GM12878 (cell line): Measurements from ENCODE around the gene MPPED1. TPM values are rescaled to one million over a fixed set of nuclear protein-coding genes. Genes with fewer than 3 reads are reported as not detected.

Source experiments
- ATAC-seq: fragments of 200-7000 bp; cut with Tn5 transposase; 3 replicates; pipeline ENCODE4 v1.9.1; 2020; ENCODE audit warnings: mild to moderate bottlenecking, moderate library complexity
- BruUV-seq: library from RNA; stranded (reverse); fragments of 400-500 nt; replicated peaks from 2 replicates; lab custom pipeline; 2021; lab: Mats Ljungman, UMichigan
- CTCF ChIA-PET: fragments of 300-600 bp; sonication (Branson Sonifier 250); formaldehyde crosslinking; extraction: SDS; loops from one replicate; lab custom pipeline; 2021; ENCODE audit warnings: inconsistent platforms; lab: Yijun Ruan, JAX
- POLR2A ChIA-PET: fragments of 350-600 bp; formaldehyde crosslinking; extraction: SDS; loops from one replicate; lab custom pipeline; 2021; ENCODE audit warnings: inconsistent platforms; lab: Charles Lee
- RAD21 ChIA-PET: fragments of 300-600 bp; sonication (Branson Sonifier 250); formaldehyde crosslinking; loops from one replicate; lab custom pipeline; 2023; ENCODE audit warnings: antibody characterized with exemption; ENCODE audit not compliant: unreplicated experiment; lab: Charles Lee
- SMC1A ChIA-PET: fragments of 300-600 bp; sonication (Branson Sonifier 250); formaldehyde crosslinking; loops from one replicate; lab custom pipeline; 2023; ENCODE audit not compliant: unreplicated experiment, uncharacterized antibody; lab: Charles Lee
- DNase-seq: peaks from one replicate; pipeline ENCODE4 v3.0.0-alpha.2; 2011; ENCODE audit warnings: low read depth, low spot score
- FAIRE-seq: peaks from 3 replicates; lab custom pipeline; 2011; peaks lifted over from hg19 to GRCh38; lab: Jason Lieb, UNC
- H2AFZ ChIP-seq: 2 replicates; pipeline ENCODE4 v1.6.0; 2011; ENCODE audit warnings: low read depth, low read length, control low read depth; ENCODE audit not compliant: control insufficient read depth
- H3K27ac ChIP-seq: 2 replicates; pipeline ENCODE4 v1.5.1; 2011; ENCODE audit warnings: control low read depth; ENCODE audit not compliant: control insufficient read depth, insufficient read depth
- H3K27me3 ChIP-seq, 2 experiments: replicated peaks in 1 of 2; 2 replicates each; pipeline versions ENCODE4 v1.6.0 to v1.6.1; 2011; ENCODE audit warnings: low read length in 1 of 2; ENCODE audit not compliant: control insufficient read depth in 2 of 2, insufficient read depth in 2 of 2
- H3K36me3 ChIP-seq, 2 experiments: 2 replicates each; pipeline ENCODE4 v1.5.1; 2011; ENCODE audit warnings: low read length in 1 of 2; ENCODE audit not compliant: control insufficient read depth in 2 of 2, insufficient read depth in 2 of 2
- H3K4me1 ChIP-seq: 2 replicates; pipeline ENCODE4 v1.6.1; 2011; ENCODE audit warnings: mild to moderate bottlenecking, low read length, moderate library complexity, mixed read lengths; ENCODE audit not compliant: control insufficient read depth, insufficient read depth
- H3K4me2 ChIP-seq: 2 replicates; pipeline ENCODE4 v1.6.0; 2011; ENCODE audit warnings: control low read depth; ENCODE audit not compliant: control insufficient read depth, insufficient read depth
- H3K4me3 ChIP-seq: fragments of 200-600 bp; sonication (generic); 2 replicates; pipeline ENCODE4 v1.5.1; 2016
- H3K79me2 ChIP-seq: 2 replicates; pipeline ENCODE4 v1.6.0; 2011; ENCODE audit warnings: low read length; ENCODE audit not compliant: control insufficient read depth, insufficient read depth
- H3K9ac ChIP-seq: 2 replicates; pipeline ENCODE4 v1.8.0; 2011; ENCODE audit warnings: low read length, control low read depth, mixed read lengths; ENCODE audit not compliant: control insufficient read depth, insufficient read depth
- H3K9me3 ChIP-seq: replicated peaks from 3 replicates; pipeline ENCODE4 v1.5.1; 2011; ENCODE audit warnings: mild to moderate bottlenecking, low read length; ENCODE audit not compliant: control insufficient read depth, insufficient read depth
- H4K20me1 ChIP-seq: 2 replicates; pipeline ENCODE4 v1.6.0; 2011; ENCODE audit not compliant: control insufficient read depth, insufficient read depth
- ESRRA ChIP-seq: IDR thresholded peaks from 2 replicates; pipeline ENCODE4 v1.6.1; 2012; ENCODE audit warnings: mild to moderate bottlenecking, low read length, improper control_type of control experiment
- FOXM1 ChIP-seq: IDR thresholded peaks from 2 replicates; pipeline ENCODE4 v1.6.1; 2012; ENCODE audit warnings: low read depth, mild to moderate bottlenecking, inconsistent platforms, low read length, moderate library complexity
- JUNB ChIP-seq: IDR thresholded peaks from 2 replicates; pipeline ENCODE4 v1.6.1; 2016; ENCODE audit warnings: antibody characterized with exemption, mild to moderate bottlenecking
- PAX8 ChIP-seq: fragments of 450-650 bp; IDR thresholded peaks from 2 replicates; pipeline ENCODE4 v1.6.1; 2017; ENCODE audit warnings: mild to moderate bottlenecking, moderate library complexity
- RAD21 ChIP-seq: IDR thresholded peaks from 2 replicates; pipeline ENCODE4 v1.6.1; 2011; ENCODE audit warnings: mild to moderate bottlenecking, low read depth, low read length, moderate library complexity; ENCODE audit not compliant: insufficient read depth
- REST ChIP-seq: IDR thresholded peaks from 2 replicates; pipeline ENCODE4 v1.6.1; 2012; ENCODE audit warnings: mild to moderate bottlenecking, low read depth, low read length
- SP1 ChIP-seq: IDR thresholded peaks from one replicate; pipeline ENCODE4 v1.6.1; 2011; ENCODE audit warnings: low read depth, low read length
- SUZ12 ChIP-seq: fragments of 200-600 bp; sonication (generic); IDR thresholded peaks from one replicate; pipeline ENCODE4 v1.6.1; 2018; ENCODE audit warnings: antibody characterized with exemption, mild to moderate bottlenecking; ENCODE audit not compliant: unreplicated experiment
- TAF1 ChIP-seq: IDR thresholded peaks from 2 replicates; pipeline ENCODE4 v1.6.1; 2011; ENCODE audit warnings: mild to moderate bottlenecking, low read depth, low read length, borderline replicate concordance
- ZBED1 ChIP-seq: IDR thresholded peaks from 2 replicates; pipeline ENCODE4 v1.6.1; 2016; ENCODE audit warnings: borderline replicate concordance
- ZNF24 ChIP-seq: fragments of 450-650 bp; IDR thresholded peaks from 2 replicates; pipeline ENCODE4 v1.6.1; 2017; ENCODE audit warnings: antibody characterized with exemption, mild to moderate bottlenecking
- WGBS: methylation state at CpG from one replicate; pipeline ENCODE4 v1.1.6; 2016; ENCODE audit warnings: low lambda C conversion rate; ENCODE audit not compliant: insufficient replicate concordance, insufficient coverage; ENCODE audit errors: missing lambda C conversion rate; 5-methylcytosine and 5-hydroxymethylcytosine counted together
- in situ Hi-C: fragments of 300-500 bp; cut with MboI; formaldehyde crosslinking; loops from 9 replicates; pipeline ENCODE4 v1.14.3; 2018; ENCODE audit warnings: mixed read lengths
- intact Hi-C: fragments of 100-400 bp; cut with micrococcal nuclease; formaldehyde crosslinking; loops from one replicate; pipeline ENCODE4 v1.14.2; 2022; ENCODE audit not compliant: unreplicated experiment
- polyA plus RNA-seq, 11 experiments: library from polyadenylated mRNA; depleted of rRNA in 4 of 11; unstranded in 6 of 11; stranded (reverse) in 5 of 11; fragments of >200 nt; fragmentation: Nextera tagmentation in 4 of 11; fragmentation: Illumina TruSeq in 1 of 11; extraction: Ambion mirVana in 4 of 11; extraction: Trizol in 1 of 11; gene quantifications; 1 replicate in 1 of 11; 2 replicates in 10 of 11; pipeline versions ENCODE4 v1.2.1 to v1.2.3, GENCODE V29; 2011 to 2016; ENCODE audit warnings: inconsistent platforms in 2 of 11, missing spikeins in 2 of 11, low read depth in 1 of 11
- total RNA-seq, 4 experiments: library from RNA; depleted of rRNA in 3 of 4; stranded (reverse); fragments of >200 nt in 3 of 4; fragmentation: Illumina TruSeq in 1 of 4; extraction: Trizol in 1 of 4; gene quantifications; 2 replicates each; pipeline versions ENCODE4 v1.2.1 to v1.2.3, GENCODE V29; 2013 to 2021
- TF ChIP-seq, protein P1 (sequence below): fragments of 450-650 bp; IDR thresholded peaks from 2 replicates; pipeline ENCODE4 v1.6.1; 2017; ENCODE audit warnings: mild to moderate bottlenecking, moderate library complexity
- TF ChIP-seq, protein P2 (sequence below): fragments of 450-650 bp; formaldehyde crosslinking; IDR thresholded peaks from 2 replicates; pipeline ENCODE4 v1.5.0; 2022; ENCODE audit warnings: mild to moderate bottlenecking, missing genetic modification characterization

Gene MPPED1
- total and polyA plus RNA-seq, 10 of the 15 experiments (the other 5 are each of a cell fraction or from before 2014, with no cell fraction given) = 0.11 TPM; not detected in 9

GRCh38 chr22:43363315-43364168 lies 48.3 kb upstream of the MPPED1 start:
- no peaks in the 10 kb centered on the region; a peak in 3 of 4 replicates for H3K27me3 ChIP-seq
- no peak overlapping the region for H3K9ac ChIP-seq
- H3K27ac ChIP-seq = no peak overlapping the region
- H2AFZ ChIP-seq = no peak overlapping the region
- FAIRE-seq (no peak), DNase-seq (no peak), ATAC-seq (no peak)
- H4K20me1 ChIP-seq = no peaks in the 10 kb centered on the region
- in situ Hi-C loops = no loop called here
- ChIA-PET RAD21 (no interaction called here), POLR2A (interaction anchor here (0.6 kb wide), 1 partner anchor 24 kb away, joined by 6 read pairs; no protein-coding TSS in a partner anchor), CTCF (interaction anchor here (1.6 kb wide), 1 partner anchor 17 kb away, joined by 5 read pairs; no protein-coding TSS in a partner anchor), SMC1A (no interaction called here)
- no peaks in the 10 kb centered on the region for H3K4me1 ChIP-seq
- intact Hi-C loops = no loop called here
- no peak overlapping the region for H3K4me2 ChIP-seq
- no peaks in the 10 kb centered on the region for H3K36me3 ChIP-seq
- no peak overlapping the region for H3K4me3 ChIP-seq
- H3K79me2 ChIP-seq = no peaks in the 10 kb centered on the region
- BruUV-seq = no TSS peak
- no peaks in the 10 kb centered on the region for H3K9me3 ChIP-seq
- 57% methylated on average over 26 of the region's 27 CpGs for WGBS
- TF ChIP-seq JUNB = no peak
- TF ChIP-seq REST = no peak
- TF ChIP-seq, protein P1, sequence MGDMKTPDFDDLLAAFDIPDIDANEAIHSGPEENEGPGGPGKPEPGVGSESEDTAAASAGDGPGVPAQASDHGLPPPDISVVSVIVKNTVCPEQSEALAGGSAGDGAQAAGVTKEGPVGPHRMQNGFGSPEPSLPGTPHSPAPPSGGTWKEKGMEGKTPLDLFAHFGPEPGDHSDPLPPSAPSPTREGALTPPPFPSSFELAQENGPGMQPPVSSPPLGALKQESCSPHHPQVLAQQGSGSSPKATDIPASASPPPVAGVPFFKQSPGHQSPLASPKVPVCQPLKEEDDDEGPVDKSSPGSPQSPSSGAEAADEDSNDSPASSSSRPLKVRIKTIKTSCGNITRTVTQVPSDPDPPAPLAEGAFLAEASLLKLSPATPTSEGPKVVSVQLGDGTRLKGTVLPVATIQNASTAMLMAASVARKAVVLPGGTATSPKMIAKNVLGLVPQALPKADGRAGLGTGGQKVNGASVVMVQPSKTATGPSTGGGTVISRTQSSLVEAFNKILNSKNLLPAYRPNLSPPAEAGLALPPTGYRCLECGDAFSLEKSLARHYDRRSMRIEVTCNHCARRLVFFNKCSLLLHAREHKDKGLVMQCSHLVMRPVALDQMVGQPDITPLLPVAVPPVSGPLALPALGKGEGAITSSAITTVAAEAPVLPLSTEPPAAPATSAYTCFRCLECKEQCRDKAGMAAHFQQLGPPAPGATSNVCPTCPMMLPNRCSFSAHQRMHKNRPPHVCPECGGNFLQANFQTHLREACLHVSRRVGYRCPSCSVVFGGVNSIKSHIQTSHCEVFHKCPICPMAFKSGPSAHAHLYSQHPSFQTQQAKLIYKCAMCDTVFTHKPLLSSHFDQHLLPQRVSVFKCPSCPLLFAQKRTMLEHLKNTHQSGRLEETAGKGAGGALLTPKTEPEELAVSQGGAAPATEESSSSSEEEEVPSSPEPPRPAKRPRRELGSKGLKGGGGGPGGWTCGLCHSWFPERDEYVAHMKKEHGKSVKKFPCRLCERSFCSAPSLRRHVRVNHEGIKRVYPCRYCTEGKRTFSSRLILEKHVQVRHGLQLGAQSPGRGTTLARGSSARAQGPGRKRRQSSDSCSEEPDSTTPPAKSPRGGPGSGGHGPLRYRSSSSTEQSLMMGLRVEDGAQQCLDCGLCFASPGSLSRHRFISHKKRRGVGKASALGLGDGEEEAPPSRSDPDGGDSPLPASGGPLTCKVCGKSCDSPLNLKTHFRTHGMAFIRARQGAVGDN = no peak
- no peak for TF ChIP-seq RAD21
- no peak for TF ChIP-seq TAF1
- TF ChIP-seq SUZ12 = no peak
- TF ChIP-seq ESRRA = no peak
- TF ChIP-seq FOXM1 = no peak
- TF ChIP-seq ZBED1 = no peak
- TF ChIP-seq ZNF24 = no peak
- TF ChIP-seq, protein P2, sequence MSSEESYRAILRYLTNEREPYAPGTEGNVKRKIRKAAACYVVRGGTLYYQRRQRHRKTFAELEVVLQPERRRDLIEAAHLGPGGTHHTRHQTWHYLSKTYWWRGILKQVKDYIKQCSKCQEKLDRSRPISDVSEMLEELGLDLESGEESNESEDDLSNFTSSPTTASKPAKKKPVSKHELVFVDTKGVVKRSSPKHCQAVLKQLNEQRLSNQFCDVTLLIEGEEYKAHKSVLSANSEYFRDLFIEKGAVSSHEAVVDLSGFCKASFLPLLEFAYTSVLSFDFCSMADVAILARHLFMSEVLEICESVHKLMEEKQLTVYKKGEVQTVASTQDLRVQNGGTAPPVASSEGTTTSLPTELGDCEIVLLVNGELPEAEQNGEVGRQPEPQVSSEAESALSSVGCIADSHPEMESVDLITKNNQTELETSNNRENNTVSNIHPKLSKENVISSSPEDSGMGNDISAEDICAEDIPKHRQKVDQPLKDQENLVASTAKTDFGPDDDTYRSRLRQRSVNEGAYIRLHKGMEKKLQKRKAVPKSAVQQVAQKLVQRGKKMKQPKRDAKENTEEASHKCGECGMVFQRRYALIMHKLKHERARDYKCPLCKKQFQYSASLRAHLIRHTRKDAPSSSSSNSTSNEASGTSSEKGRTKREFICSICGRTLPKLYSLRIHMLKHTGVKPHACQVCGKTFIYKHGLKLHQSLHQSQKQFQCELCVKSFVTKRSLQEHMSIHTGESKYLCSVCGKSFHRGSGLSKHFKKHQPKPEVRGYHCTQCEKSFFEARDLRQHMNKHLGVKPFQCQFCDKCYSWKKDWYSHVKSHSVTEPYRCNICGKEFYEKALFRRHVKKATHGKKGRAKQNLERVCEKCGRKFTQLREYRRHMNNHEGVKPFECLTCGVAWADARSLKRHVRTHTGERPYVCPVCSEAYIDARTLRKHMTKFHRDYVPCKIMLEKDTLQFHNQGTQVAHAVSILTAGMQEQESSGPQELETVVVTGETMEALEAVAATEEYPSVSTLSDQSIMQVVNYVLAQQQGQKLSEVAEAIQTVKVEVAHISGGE (CRISPR knock-in tag) = no peak
- TF ChIP-seq PAX8 = no peak
- TF ChIP-seq SP1 = no peak
